Astrocyte (in vitro differentiated cells and primary cell): ENCODE measurements around the gene ERG. TPM values are rescaled to one million over a fixed set of nuclear protein-coding genes. Genes with fewer than 3 reads are reported as not detected.

Experiments
- DNase-seq: peaks from one replicate; pipeline ENCODE4 v3.0.0-alpha.2; 2010; ENCODE audit warnings: low read depth
- FAIRE-seq: peaks from 2 replicates; lab custom pipeline; 2011; peaks lifted over from hg19 to GRCh38; lab: Jason Lieb, UNC
- H2AFZ ChIP-seq: 2 replicates; pipeline ENCODE4 v1.6.0; 2012; ENCODE audit warnings: low read depth, low read length, inconsistent platforms
- H3K27ac ChIP-seq: 2 replicates; pipeline ENCODE4 v1.5.1; 2011; ENCODE audit warnings: low read depth, low read length, inconsistent platforms
- H3K27me3 ChIP-seq: 2 replicates; pipeline ENCODE4 v1.6.0; 2011; ENCODE audit warnings: low read length, inconsistent platforms; ENCODE audit not compliant: insufficient read depth
- H3K36me3 ChIP-seq: 2 replicates; pipeline ENCODE4 v1.5.1; 2011; ENCODE audit warnings: low read length, inconsistent platforms; ENCODE audit not compliant: insufficient read depth
- H3K4me1 ChIP-seq: 2 replicates; pipeline ENCODE4 v1.5.1; 2011; ENCODE audit warnings: low read length, inconsistent platforms; ENCODE audit not compliant: insufficient read depth
- H3K4me2 ChIP-seq: 2 replicates; pipeline ENCODE4 v1.6.0; 2012; ENCODE audit warnings: low read length, inconsistent platforms
- H3K4me3 ChIP-seq: 2 replicates; pipeline ENCODE4 v1.5.1; 2011; ENCODE audit warnings: low read depth, mild to moderate bottlenecking, low read length, inconsistent platforms; ENCODE audit not compliant: insufficient read depth
- H3K79me2 ChIP-seq: 2 replicates; pipeline ENCODE4 v1.6.0; 2012; ENCODE audit warnings: mild to moderate bottlenecking, low read length, inconsistent platforms; ENCODE audit not compliant: insufficient read depth
- H3K9ac ChIP-seq: 2 replicates; pipeline ENCODE4 v1.6.0; 2012; ENCODE audit warnings: mild to moderate bottlenecking, low read length, inconsistent platforms
- H3K9me3 ChIP-seq: 2 replicates; pipeline ENCODE4 v1.5.1; 2012; ENCODE audit warnings: low read depth, mild to moderate bottlenecking, low read length, inconsistent platforms; ENCODE audit not compliant: insufficient read depth
- H4K20me1 ChIP-seq: 2 replicates; pipeline ENCODE4 v1.6.0; 2012; ENCODE audit warnings: low read length, inconsistent platforms; ENCODE audit not compliant: insufficient read depth
- H3K27ac Mint-ChIP-seq: one replicate; pipeline ENCODE4 v1.8.0; 2021; ENCODE audit warnings: mild to moderate bottlenecking, mixed read lengths; ENCODE audit not compliant: unreplicated experiment
- H3K27me3 Mint-ChIP-seq: one replicate; pipeline ENCODE4 v1.8.0; 2021; ENCODE audit warnings: low read depth, mixed read lengths; ENCODE audit not compliant: unreplicated experiment
- H3K36me3 Mint-ChIP-seq: one replicate; pipeline ENCODE4 v1.8.0; 2021; ENCODE audit warnings: low read depth, mixed read lengths; ENCODE audit not compliant: unreplicated experiment
- H3K4me1 Mint-ChIP-seq: one replicate; pipeline ENCODE4 v1.8.0; 2021; ENCODE audit warnings: low read depth, mixed read lengths; ENCODE audit not compliant: unreplicated experiment
- H3K4me3 Mint-ChIP-seq: one replicate; pipeline ENCODE4 v1.8.0; 2021; ENCODE audit warnings: mild to moderate bottlenecking, moderate library complexity, mixed read lengths; ENCODE audit not compliant: unreplicated experiment
- H3K9me3 Mint-ChIP-seq: one replicate; pipeline ENCODE4 v1.8.0; 2021; ENCODE audit warnings: mild to moderate bottlenecking, mixed read lengths; ENCODE audit not compliant: unreplicated experiment
- CTCF ChIP-seq: IDR thresholded peaks from 2 replicates; pipeline ENCODE4 v1.5.1; 2011; ENCODE audit warnings: low read depth, mild to moderate bottlenecking, inconsistent platforms, low read length, moderate library complexity; ENCODE audit not compliant: insufficient read depth
- EZH2 ChIP-seq: IDR thresholded peaks from 2 replicates; pipeline ENCODE4 v1.6.1; 2012; ENCODE audit warnings: mild to moderate bottlenecking, low read length, inconsistent platforms; ENCODE audit not compliant: insufficient read depth
- total RNA-seq: library from RNA; stranded (reverse); gene quantifications from 2 replicates; pipeline ENCODE4 v1.2.1, GENCODE V29; 2021

ERG gene
- total RNA-seq, 1 donor from 2014 or later = 0.84 TPM

DNA sequence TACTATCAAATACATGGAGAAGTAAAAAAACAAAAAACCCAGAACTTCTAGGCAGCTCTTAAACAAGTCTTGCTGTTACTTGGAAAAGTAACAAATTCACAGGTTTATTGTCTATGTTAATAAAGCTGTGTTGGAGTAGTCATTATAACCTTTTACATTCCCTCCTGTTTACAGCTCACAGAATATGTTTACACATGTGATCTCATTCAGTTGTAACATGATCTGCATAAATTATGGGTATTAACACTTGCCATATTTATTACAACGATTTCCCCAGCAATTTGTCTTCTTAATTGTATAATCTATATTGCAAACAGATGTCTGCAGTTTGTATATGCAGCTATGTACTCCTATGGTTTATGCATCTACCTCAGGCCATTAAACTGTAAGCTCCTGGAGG, 28.6 kb downstream of the ERG start:
- no peaks in the 10 kb centered on the region for H3K4me1 ChIP-seq
- H3K9me3 ChIP-seq = no peaks in the 10 kb centered on the region
- DNase-seq (no peak), FAIRE-seq (no peak)
- H3K4me3 ChIP-seq = no peak overlapping the region
- H3K27ac ChIP-seq = no peak overlapping the region
- TF ChIP-seq CTCF (no peak), EZH2 (no peak)
- peaks cover 5% of the 10 kb centered on the region for H3K4me1 Mint-ChIP-seq
- H2AFZ ChIP-seq = no peak overlapping the region
- no peak overlapping the region for H3K9ac ChIP-seq
- peaks cover 2% of the 10 kb centered on the region for H3K27me3 Mint-ChIP-seq
- no peaks in the 10 kb centered on the region for H3K36me3 ChIP-seq
- H3K4me2 ChIP-seq = no peak overlapping the region
- H3K79me2 ChIP-seq = no peaks in the 10 kb centered on the region
- no peaks in the 10 kb centered on the region for H3K9me3 Mint-ChIP-seq
- no peaks in the 10 kb centered on the region for H4K20me1 ChIP-seq
- H3K36me3 Mint-ChIP-seq = no peaks in the 10 kb centered on the region
- no peak overlapping the region for H3K27ac Mint-ChIP-seq
- H3K4me3 Mint-ChIP-seq = no peak overlapping the region
- no peaks in the 10 kb centered on the region for H3K27me3 ChIP-seq

- H3K36me3 ChIP-seq = no peaks in the 10 kb centered on the region
- no peak for DNase-seq
Observed at GRCh38 chr21:38468989-38469388, 29.3 kb downstream of the ERG start.

More at GRCh38 chr21:38468989-38469388, 29.3 kb downstream of the ERG start:
- Histone ChIP-seq H3K27ac (no peak overlapping the region), H3K27me3 (no peaks in the 10 kb centered on the region), H3K4me3 (no peak overlapping the region), H3K9ac (no peak overlapping the region), H2AFZ (no peak overlapping the region), H3K4me2 (no peak overlapping the region), H3K79me2 (no peaks in the 10 kb centered on the region), H4K20me1 (no peaks in the 10 kb centered on the region), H3K9me3 (no peaks in the 10 kb centered on the region), H3K4me1 (no peaks in the 10 kb centered on the region)
- no peak for FAIRE-seq
- H3K27ac Mint-ChIP-seq = no peak overlapping the region
- peaks cover 5% of the 10 kb centered on the region for H3K4me1 Mint-ChIP-seq
- H3K4me3 Mint-ChIP-seq = no peak overlapping the region
- TF ChIP-seq CTCF = no peak
- TF ChIP-seq EZH2 = no peak
- peaks cover 2% of the 10 kb centered on the region for H3K27me3 Mint-ChIP-seq
- H3K9me3 Mint-ChIP-seq = no peaks in the 10 kb centered on the region
- no peaks in the 10 kb centered on the region for H3K36me3 Mint-ChIP-seq
